Esophagus mucosa (tissue), 1 donor: ENCODE results near the gene PWWP2B. TPM values are rescaled to one million over a fixed set of nuclear protein-coding genes. Genes with fewer than 3 reads are reported as not detected.
"Not testable (repeated sequence)": the region's sequence is repeated elsewhere in the genome, so short reads cannot be mapped to it uniquely, and the experiment has no call there.

Experiments used
- ATAC-seq: fragments of 200-7000 bp; cut with Tn5 transposase; one replicate; pipeline ENCODE4 v1.9.1; 2020
- total RNA-seq: library from RNA; stranded (reverse); gene quantifications from one replicate; pipeline ENCODE4 v1.2.4, GENCODE V29; 2023
- donor health status: DM: yes; HTN: yes; CAD: no.

Gene PWWP2B
- total RNA-seq, 1 donor from 2014 or later = 14.6 TPM

DNA sequence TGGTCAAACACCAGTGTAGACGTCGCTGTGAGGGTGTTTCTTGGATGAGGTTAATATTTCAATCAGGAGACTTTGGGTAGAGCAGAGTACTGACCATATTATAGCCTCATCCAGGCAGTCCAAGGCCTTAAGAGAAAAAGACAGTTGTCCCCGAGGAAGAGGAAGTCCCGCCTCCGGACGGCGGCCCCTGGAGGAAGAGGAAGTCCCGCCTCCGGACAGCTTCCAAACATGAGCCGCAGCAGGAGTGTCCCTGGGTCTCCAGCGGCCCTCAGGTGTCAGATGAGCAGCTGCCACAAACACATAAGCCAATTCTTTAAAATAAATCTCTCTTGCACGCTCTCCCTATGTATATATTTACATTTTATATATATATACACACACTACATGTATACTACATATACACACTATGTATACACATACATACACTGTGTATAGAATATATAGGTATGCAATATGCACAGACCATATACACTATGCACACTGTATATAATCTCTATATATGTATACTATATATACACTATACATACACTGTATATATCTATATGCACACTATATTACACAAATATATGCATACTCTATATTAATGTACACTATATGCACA, 37.5 kb downstream of the PWWP2B start:
- ATAC-seq = no peak

DNA sequence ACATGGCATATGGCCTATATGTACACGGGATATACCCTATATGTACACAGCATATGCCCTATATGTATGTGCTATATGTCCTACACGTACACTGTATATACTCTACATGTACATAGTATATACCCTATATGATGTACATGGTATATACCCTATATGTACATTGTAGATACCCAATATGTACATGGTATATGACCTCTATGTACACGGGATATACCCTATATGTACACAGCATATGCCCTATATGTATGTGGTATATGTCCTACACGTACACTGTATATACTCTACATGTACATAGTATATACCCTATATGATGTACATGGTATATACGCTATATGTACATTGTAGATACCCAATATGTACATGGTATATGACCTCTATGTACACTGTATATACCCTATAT, 38.3 kb downstream of the PWWP2B start:
- ATAC-seq = not testable (repeated sequence)

DNA sequence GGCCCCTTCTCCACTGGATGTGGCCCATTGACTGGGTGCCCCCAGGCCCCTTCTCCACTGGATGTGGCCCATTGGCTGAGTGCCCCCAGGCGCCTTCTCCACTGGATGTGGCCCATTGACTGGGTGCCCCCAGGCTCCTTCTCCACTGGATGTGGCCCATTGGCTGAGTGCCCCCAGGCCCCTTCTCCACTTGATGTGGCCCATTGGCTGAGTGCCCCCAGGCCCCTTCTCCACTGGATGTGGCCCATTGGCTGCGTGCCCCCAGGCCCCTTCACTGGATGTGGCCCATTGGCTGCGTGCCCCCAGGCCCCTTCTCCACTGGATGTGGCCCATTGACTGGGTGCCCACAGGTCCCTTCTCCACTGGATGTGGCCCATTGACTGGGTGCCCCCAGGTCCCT, 39.1 kb downstream of the PWWP2B start:
- not testable (repeated sequence) for ATAC-seq

DNA sequence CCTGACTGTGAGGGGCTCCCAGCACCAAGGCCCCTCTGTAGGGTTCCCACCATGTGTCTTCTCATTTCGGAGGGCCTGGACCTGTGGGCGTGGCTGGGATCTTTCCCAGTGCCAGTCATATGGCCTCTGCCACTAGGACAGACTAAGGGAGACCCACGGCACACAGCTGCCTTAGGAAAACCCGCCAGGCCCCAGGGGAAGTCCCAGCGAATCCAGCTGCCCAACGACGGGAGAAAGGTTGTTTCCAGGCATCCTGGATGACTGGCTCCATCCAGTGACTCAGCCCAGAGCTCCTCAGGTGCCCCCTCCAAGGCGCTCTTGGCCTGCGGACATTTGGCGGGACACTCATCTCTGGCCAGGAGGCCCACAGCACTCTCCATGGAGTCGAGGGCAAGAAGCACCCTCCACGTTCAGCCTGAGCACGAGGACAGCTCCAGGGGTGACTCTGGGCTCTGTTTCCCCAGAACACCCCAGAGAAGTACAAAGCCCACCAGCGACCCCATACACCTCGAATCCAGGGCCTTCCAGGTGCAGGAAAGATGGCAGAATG, 39.9 kb downstream of the PWWP2B start:
- ATAC-seq = no peak

DNA sequence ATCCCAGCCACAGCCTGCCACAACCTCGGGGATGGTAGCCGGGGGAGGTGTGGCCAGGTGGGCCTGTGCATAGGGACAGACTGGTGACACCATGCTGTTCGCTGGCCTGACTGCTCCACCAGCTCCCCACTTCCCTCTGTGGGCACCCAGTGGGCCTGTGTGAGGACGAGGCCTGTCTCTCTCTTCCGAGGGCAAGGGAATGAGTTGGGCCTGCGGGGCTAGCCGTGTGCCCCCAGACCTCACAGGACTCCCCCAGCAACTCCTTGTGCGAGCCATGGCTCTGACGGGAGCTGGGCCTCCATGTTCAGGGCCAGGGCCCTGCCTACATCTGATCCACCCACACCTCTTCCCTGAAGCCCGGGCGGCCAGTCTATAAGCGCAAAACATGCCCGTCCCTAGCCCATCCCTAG, 40.5 kb downstream of the PWWP2B start:
- ATAC-seq = no peak

DNA sequence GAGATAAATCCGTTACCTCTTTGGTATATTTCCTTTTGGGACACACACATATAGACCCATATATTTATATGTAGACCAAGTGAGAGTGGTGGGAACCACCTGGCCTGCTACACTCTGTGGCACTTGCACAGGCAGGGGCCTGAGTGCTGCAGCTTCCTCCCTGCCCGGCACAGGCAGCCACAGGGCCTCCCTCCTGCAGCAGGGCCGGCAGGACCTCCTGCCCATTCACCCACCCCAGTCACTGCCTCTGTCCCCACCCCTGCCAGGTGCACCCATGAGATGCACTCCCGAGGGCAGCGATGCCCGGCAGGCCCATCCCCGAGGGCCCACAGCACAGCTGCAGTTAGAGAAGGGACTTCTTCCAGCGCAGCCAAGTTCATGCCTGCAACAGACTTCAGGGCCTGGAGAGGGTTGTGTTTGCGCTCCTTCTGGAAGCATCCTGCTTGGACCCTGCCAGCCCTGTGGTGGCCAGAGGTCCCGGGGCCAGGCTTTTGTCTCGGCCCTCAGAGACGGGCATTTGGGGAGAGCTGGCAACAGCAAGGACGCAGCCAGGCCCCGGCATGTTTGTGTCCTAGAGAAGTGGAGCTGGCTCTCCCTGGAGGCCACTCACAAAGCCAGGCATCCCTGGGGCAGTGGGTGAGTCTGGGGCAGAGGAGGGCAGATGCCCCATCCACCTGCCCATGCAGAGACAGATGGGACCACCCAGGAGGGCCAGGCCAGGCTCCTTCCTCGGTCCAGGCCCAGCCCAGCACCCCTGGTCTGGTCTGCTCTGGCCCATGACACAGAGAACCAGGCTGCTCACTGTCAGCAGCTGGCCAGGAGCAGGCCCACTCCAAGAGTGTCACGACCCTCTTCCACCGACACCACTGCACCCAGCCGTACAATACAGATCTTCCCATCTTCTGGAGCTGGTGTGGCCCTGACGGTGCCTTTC, 41.4 kb downstream of the PWWP2B start:
- no peak for ATAC-seq

DNA sequence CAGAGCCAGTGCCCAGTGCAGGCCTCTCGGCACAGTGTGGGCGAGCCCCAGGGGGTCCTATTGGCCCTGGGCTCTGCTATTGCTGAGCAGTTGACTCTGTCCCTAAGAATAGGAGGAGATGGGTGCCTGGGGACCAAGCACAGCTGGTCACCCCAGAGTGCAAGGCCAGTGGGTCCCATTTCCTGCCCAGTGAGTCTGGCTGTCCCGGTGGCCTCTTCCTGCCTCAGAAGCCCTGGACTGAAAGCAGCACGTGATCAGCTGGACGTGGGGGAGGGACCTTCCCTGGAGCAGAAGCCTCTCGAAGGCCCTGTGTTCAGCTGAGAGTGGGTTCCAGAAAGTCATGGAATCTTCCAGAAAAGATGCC, 42.0 kb downstream of the PWWP2B start:
- no peak for ATAC-seq

DNA sequence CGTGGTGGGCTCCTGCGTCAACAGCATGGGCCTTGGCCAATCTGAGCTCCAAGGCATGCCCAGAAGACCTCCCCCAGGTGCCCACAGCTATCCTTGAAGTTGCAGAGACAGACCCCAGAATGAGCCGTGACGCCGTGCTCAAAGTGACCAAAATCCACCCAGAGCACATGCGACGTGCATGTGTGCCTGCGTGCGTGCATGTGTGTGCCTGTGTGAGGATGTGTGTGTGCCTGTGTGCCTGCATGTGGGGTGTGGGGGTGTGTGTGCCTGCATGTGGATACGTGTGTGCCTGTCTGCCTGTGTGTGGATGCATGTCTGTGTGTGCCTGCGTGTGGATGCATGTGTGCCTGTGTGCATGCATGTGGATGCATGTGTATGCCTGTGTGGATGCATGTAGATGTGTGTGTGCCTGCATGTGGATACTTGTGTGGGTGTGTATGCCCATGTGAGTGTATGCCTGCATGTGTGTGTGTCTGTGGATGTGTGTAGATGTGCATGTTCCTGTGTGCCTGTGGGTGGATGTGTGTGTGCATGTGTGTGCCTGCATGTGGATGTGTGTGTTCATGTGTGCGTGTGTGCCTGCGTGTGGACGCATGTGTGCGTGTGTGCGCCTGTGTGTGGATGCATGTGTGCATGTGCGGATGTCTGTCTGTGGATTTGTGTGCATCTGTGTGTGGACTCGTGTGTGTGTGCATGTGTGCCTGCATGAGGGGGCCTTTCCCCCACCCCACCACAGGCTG, 42.6 kb downstream of the PWWP2B start:
- ATAC-seq = no peak

DNA sequence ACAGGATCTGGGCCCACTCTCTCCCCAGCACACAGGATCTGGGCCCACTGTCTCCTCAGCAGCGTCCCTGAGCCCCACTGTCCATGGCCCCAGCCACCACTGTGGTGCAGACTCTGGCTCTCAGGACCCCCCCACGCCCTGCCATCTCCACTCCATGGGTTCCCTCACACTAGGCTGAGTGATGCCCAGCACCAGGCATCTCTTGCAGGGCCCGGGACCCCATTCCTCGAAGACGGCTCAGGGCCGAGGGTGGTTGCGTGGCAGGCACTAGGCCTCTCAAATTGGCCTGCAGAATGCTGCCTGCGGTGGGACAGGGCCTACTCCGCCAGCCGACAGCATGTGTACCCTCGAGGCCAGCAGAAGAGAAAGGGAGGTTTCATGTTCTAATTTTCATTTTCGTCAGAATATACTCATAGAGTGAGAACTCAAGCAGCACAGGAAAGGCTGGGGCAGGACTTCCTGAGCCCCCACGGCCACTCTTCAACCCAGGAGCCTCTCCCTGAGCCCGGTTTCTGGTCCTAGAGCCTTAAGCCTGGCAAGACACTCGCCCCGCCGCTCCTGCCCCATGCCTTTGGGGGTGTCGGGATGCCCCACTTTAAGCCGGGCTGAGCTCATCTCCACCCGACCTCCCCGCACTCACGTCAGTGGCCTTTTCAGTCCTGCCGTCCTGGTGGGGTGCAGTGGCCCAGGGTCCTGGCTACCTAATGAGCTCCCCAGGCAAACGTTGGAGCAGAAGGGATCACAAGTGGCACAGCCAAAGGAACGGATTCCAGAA, 44.0 kb downstream of the PWWP2B start:
- no peak for ATAC-seq

DNA sequence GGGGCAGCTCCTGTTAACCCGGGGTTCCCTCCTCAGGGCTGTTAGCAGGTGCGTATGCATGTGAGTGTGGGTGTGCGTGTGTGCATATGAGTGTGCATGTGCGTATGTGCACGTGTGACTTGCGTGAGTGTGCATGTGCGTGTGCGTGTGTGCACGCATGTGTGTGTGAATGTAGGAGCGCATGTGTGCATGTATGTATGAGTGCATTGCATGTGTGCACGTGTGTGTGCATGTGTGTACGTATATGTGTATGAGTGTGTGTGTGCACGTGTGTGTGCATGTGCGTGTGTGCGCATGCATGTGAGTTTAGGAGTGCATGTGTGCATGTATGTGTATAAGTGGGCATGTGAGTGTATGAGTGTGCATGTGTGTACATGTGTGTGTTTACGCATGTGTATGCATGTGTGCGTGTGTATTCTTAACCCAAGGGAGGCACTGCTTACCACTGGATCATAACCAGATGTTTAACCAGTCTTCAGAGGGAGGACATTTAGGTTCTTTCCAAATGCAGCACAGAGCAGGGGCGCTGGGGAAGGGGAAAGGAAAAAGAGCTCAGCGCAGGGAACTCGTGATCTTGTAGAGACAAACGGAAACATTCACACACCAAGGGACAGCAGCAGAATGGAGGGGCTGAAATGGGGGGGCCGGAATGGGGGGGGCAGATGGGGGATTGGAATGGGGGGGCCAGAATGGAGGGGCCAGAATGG, 45.0 kb downstream of the PWWP2B start:
- ATAC-seq = no peak

DNA sequence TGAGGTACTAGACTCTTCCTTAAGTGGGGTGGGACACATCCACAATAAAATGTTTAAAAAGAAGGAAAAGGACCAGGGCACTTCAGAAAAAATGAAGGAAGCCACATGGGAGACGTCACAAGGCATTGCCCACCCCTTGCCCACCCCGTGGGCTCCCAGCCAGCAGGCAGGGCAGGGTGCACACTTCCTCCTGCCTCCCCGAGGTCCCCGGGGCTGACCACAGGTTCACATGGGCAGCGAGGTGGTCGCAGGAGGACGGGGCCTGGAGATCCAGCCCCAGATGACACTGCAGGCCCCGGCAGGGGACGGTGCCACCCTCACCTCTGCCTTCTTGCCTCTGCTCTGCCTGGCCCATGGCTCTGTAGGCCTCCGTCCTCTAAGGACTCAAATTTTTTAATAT, 45.6 kb downstream of the PWWP2B start:
- ATAC-seq = no peak

DNA sequence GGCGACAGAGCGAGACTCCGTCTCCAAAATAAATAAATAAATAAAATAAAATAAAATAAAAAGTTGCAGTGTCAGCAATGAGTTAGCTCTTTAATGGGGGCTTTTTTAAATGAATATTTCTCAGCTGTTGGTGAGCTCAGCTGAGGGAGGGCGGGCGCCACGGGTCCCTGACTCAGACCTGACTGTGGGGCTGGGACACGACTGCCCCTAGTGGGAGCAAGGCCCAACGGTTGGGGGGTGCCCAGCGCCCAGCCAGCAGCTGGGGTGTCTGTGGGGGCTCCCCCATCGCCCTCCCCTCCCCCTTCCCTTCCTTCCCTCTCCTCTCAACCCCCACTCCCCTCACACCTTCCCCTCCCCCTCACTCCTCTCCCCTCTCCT, 46.6 kb downstream of the PWWP2B start:
- ATAC-seq = no peak

DNA sequence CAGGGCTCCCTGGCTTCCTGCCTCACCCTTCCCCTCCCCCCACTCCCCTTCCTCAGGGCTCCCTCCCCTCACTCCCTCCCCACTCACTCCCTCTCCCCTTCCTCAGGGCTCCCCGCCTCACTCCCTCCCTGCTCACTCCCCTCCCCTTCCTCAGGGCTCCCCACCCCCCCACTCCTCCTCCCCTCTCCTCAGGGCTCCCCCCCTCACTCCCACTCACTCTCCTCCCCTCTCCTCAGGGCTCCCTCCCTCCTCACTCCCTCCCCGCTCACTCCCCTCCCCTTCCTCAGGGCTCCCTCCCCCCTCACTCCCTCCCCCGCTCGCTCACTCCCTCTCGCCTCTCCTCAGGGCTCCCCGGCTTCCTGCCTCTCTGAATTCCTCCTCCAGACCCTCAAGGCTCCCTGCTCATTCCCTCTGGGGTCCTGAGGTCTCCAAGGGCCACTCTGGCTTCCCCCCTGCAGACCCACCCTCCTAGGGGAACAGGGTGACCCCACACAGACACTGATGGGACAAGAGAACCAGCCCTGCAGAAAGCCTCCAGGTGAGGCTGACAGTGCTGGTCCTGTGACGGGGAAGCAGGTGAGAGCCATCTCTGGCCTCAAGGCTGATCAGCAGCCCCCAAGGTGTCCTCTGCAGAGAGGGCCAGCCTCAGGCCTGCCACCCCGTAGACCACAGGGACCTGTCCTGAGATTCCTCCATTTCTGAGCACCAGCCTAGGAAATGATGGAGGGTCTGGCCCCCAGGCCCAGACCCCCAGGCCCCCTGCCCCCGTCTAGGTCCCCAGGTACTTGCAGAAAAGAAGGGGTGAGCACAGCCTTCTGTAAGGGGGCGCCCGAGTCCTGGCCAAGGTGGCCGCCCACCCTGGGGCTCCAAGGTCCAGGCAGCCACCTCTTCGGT, 47.2 kb downstream of the PWWP2B start:
- no peak for ATAC-seq

DNA sequence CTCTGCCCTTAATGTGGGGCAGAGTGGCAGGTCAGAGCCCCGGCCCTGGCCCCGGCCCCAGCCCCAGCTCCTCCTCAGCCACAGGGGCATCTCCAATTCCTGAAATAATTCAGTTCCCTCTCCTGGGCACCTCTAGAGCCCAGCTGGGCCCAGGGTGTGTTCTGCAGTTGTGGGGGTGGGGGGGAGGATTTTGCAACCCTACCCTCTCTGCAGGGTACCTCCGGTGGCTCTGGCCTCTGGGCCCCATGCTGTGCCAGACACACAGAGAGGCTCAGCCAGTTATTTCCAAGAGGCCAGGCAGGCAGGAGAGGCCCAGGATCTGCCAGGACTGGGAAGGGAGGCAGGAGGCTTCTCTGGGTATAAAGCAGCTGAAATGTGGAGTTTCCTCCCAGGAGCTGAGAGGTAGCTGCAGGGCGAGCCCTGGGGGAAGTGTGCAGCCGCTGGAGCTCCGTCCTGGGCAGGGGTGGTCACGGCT, 47.9 kb downstream of the PWWP2B start:
- no peak for ATAC-seq

DNA sequence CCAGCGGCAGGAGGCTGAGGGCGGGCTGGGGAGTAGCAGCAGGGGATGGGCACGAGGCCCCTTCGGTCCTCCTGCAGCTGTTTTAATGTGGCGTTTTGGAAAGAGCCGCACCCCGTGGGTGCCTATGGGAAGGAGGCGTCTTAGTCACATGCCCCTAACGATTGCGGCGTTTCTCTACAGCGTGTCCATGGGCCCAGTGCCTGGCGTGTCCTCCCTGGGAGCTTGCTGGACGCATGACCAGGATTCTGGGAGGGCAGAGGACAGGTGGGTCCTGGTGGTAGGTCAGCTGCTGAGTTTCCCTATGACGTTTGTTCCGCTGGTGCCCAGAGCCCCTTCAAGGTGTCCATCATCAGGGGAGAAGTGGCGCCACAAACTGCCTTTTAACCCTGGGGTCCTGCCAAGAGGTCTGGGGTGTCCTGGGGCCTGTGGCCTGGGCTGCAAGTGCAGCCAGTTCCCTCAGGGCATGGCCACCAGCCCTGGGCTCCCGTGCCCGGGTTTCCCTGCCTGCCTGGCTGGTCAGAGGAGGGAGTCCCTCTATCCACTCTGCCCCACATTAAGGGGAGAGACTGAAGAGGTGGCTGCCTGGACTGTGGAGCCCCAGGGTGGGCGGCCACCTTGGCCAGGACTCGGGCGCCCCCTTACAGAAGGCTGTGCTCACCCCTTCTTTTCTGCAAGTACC, 48.7 kb downstream of the PWWP2B start:
- ATAC-seq = no peak

DNA sequence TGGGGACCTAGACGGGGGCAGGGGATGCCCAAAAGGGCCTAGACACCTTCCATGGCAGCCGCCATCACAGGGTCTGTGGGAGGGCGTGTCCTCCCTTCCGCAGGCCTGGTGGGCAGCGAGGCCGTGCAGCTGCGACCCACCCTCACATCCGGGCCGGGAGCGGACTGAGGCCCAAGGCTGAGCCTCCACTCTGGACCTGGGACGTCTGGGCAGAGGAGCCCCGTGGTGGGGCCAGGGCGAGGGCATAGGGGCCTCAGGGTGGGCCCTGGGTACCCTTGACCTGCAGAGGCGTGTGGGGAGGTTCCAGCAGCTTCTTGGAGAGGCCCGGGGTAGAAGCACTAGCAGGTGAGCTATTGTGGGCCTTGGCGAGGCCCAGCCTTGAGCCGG, 49.2 kb downstream of the PWWP2B start:
- no peak for ATAC-seq

DNA sequence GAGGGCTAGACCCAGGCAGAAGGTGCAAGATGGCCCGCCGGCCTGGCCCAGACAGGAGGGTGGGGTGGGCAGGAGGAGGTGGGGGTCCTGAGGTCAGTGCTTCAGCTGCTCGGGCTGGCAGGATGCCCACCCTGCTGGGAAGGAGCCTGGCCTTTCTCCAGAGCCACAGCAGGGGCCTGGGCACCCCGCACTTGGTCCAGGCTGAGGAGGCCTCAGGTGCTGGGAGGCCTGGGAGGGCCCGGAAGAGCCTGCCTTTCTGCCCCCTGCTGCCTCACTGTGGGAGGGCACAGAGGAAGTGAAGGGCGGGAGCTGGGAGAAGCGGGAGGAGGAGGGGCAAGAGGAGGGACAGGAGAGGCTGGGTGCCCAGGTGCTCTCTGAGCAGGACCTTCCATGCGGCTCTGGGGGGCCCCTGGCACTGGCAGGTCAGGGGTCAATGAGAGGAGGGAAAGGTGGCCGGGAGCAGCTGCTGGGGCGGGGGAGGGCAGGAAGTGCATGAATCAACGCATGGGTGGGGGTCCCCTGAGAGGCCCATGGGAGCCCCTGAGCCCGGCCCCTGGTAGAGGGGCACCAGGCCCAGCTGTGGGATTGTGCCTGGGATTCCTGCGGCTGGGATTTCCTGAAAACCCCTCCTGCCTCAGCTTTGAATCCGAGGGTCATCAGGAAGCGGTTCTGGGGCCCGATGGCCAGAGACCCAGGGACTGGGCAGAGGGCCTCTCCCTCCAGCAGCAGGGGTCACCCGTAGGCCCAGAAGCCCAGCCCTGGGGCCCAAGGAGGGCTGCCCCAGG, 49.9 kb downstream of the PWWP2B start:
- peak; percentile 75 for ATAC-seq

DNA sequence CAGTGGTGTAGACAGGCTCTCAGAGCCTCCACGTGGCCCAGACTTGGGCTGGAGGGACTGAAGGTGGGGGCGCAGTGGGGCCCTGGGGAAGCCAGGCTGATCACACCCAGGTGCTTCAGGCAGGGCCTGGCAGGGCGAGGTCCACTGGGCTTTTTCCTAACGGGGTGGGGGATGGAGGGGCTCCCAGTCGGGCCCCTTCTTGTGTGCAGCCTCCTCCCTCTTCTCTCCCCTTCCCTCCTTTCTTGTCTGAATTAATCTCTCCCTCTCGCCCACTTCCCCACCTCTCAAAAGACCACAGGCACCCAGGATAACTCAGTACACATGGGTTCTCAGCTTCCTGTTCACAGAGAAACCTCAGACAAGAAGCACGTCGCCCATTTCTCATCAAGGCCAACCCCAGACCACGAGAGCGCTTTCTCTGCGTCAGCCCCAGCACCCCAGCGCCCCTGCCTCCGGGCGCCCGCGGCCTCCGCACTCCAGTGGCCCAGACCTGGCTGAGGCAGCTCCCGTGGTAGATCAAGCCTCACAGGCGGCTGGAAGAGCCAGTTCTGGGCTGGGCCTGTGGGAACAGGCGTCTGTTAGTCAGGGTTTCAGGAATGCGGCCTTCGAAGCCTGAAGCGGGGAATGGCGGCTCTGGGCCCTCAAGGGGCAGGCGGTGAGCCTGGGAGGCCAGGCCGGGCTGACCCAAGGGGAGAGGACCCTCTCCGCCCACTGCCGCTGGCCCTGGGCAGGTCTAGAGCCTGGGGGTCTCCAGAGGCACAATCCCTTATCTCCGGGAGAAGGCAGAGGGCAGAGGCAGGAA, 50.6 kb downstream of the PWWP2B start:
- peak; percentile 82 for ATAC-seq
